NCI-H1694 (cell line): Measurements from ENCODE around the gene COL4A1.

ENCODE experiments used
- DNase-seq: peaks from one replicate; lab custom pipeline; 2025; lab: John Stamatoyannopoulos, UW

COL4A1 gene

GRCh38 chr13:110293037-110293436, 13.9 kb downstream of the COL4A1 start:
- DNase-seq: no peak

GRCh38 chr13:110291286-110291685, 15.7 kb downstream of the COL4A1 start:
- DNase-seq: no peak

- DNase-seq: no peak
Observed at GRCh38 chr13:110290826-110291225, 16.1 kb downstream of the COL4A1 start.

- DNase-seq: no peak
Observed at GRCh38 chr13:110290153-110290552, 16.8 kb downstream of the COL4A1 start.

GRCh38 chr13:110289661-110290060, 17.3 kb downstream of the COL4A1 start:
- no peak for DNase-seq

GRCh38 chr13:110289174-110289573, 17.8 kb downstream of the COL4A1 start:
- DNase-seq: no peak

- DNase-seq: no peak
Observed at GRCh38 chr13:110286833-110287819, 19.8 kb downstream of the COL4A1 start.

- no peak for DNase-seq
Observed at GRCh38 chr13:110285991-110286832, 20.7 kb downstream of the COL4A1 start.

GRCh38 chr13:110284779-110285484, 22.0 kb downstream of the COL4A1 start:
- no peak for DNase-seq

GRCh38 chr13:110283736-110284517, 23.0 kb downstream of the COL4A1 start:
- no peak for DNase-seq

- no peak for DNase-seq
Observed at GRCh38 chr13:110282316-110282841, 24.6 kb downstream of the COL4A1 start.

- no peak for DNase-seq
Observed at GRCh38 chr13:110281736-110282135, 25.2 kb downstream of the COL4A1 start.

- DNase-seq: no peak
Observed at GRCh38 chr13:110280985-110281688, 25.8 kb downstream of the COL4A1 start.

- DNase-seq: no peak
Observed at GRCh38 chr13:110280231-110280813, 26.6 kb downstream of the COL4A1 start.

- no peak for DNase-seq
Observed at GRCh38 chr13:110279684-110280083, 27.3 kb downstream of the COL4A1 start.

- DNase-seq: no peak
Observed at GRCh38 chr13:110278859-110279258, 28.1 kb downstream of the COL4A1 start.

GRCh38 chr13:110277357-110277975, 29.5 kb downstream of the COL4A1 start:
- DNase-seq: no peak

- DNase-seq: no peak
Observed at GRCh38 chr13:110276553-110276950, 30.4 kb downstream of the COL4A1 start.

- no peak for DNase-seq
Observed at GRCh38 chr13:110275931-110276552, 30.9 kb downstream of the COL4A1 start.
